ENCODE data around the gene PRADC1.

- no peak for TF ChIP-seq CTCF (conservative IDR thresholded peaks at IDR 0.05; ENCODE audit: low read depth in 2 of 2)
- no peak for TF ChIP-seq POLR2AphosphoS5 (IDR thresholded peaks at IDR 0.05; ENCODE audit: low read depth)
- no peak for TF ChIP-seq EZH2 (IDR thresholded peaks at IDR 0.05; ENCODE audit: low read depth, unreplicated experiment)
- no peak for TF ChIP-seq CREB1 (CRISPR knock-in tag; IDR thresholded peaks at IDR 0.05; ENCODE audit: low read depth)
- TF ChIP-seq JUNB (IDR thresholded peaks at IDR 0.05; ENCODE audit: unreplicated experiment): no peak
Measured at GRCh38 chr2:73281244-73281643, 48.2 kb upstream of the PRADC1 start.

All from GM23338 (cell line).